SK-N-SH (cell line): ENCODE data around the gene PITPNM1. TPM values are rescaled to one million over a fixed set of nuclear protein-coding genes. Genes with fewer than 3 reads are reported as not detected.

ENCODE experiments used
- CTCF ChIA-PET: fragments of 300-600, 350-600 bp; formaldehyde crosslinking; extraction: SDS; loops from one replicate; lab custom pipeline; 2021; lab: Yijun Ruan, JAX
- POLR2A ChIA-PET: fragments of 350-600 bp; sonication (Branson Sonifier 250); formaldehyde crosslinking; extraction: SDS; loops from one replicate; lab custom pipeline; 2020; ENCODE audit warnings: antibody characterized with exemption, inconsistent platforms; lab: Yijun Ruan, JAX
- DNase-seq: peaks from one replicate; pipeline ENCODE4 v3.0.0; 2012
- H2AFZ ChIP-seq: fragments of 200-600 bp; sonication (generic); 2 replicates; pipeline ENCODE4 v1.8.1; 2016; ENCODE audit warnings: antibody characterized with exemption, mild to moderate bottlenecking, low read depth
- H3F3A ChIP-seq: fragments of 200-600 bp; sonication (generic); replicated peaks from 2 replicates; pipeline ENCODE3; 2016; ENCODE audit warnings: antibody characterized with exemption, mild to moderate bottlenecking; ENCODE audit not compliant: insufficient read depth
- H3K27ac ChIP-seq, 2 experiments: fragments of 200-500 bp in 1 of 2; fragments of 200-600 bp in 1 of 2; sonication (Bioruptor generic) in 1 of 2; sonication (generic), shearing (Covaris generic) in 1 of 2; 2 replicates each; pipeline versions ENCODE4 v1.5.1 to v1.6.1; 2014 to 2016; ENCODE audit warnings: low read depth in 2 of 2, inconsistent platforms in 1 of 2, low read length in 1 of 2, mild to moderate bottlenecking in 1 of 2, mixed read lengths in 1 of 2
- H3K27me3 ChIP-seq: fragments of 200-600 bp; sonication (generic), shearing (Covaris generic); 2 replicates; pipeline ENCODE4 v1.6.1; 2016; ENCODE audit warnings: mixed run types; ENCODE audit not compliant: insufficient read depth
- H3K36me3 ChIP-seq, 2 experiments: fragments of 200-500 bp in 1 of 2; fragments of 200-600 bp in 1 of 2; sonication (Bioruptor generic) in 1 of 2; sonication (generic) in 1 of 2; replicated peaks in 1 of 2; 2 replicates each; pipeline versions ENCODE3 to v1.5.1; 2014 to 2016; ENCODE audit warnings: low read length in 1 of 2, mild to moderate bottlenecking in 1 of 2; ENCODE audit not compliant: insufficient read depth in 2 of 2, control insufficient read depth in 1 of 2
- H3K4me1 ChIP-seq, 2 experiments: fragments of 200-500 bp in 1 of 2; fragments of 200-600 bp in 1 of 2; sonication (Bioruptor generic) in 1 of 2; sonication (generic), shearing (Covaris generic) in 1 of 2; 2 replicates each; pipeline versions ENCODE4 v1.5.1 to v1.6.1; 2014 to 2016; ENCODE audit warnings: low read depth in 1 of 2, low read length in 1 of 2, mixed run types in 1 of 2; ENCODE audit not compliant: insufficient read depth in 2 of 2, control insufficient read depth in 1 of 2
- H3K4me2 ChIP-seq: fragments of 200-600 bp; sonication (generic), shearing (Covaris generic); 2 replicates; pipeline ENCODE4 v1.6.1; 2017; ENCODE audit warnings: mixed run types
- H3K4me3 ChIP-seq, 2 experiments: fragments of 200-500 bp in 1 of 2; fragments of 200-600 bp in 1 of 2; sonication (Bioruptor generic) in 1 of 2; sonication (generic), shearing (Covaris generic) in 1 of 2; 2 replicates each; pipeline versions ENCODE4 v1.5.1 to v1.8.1; 2014 to 2016; ENCODE audit warnings: low read depth in 2 of 2, inconsistent platforms in 1 of 2, low read length in 1 of 2, mild to moderate bottlenecking in 1 of 2, mixed read lengths in 1 of 2, moderate library complexity in 1 of 2
- H3K79me2 ChIP-seq: fragments of 200-600 bp; sonication (generic); 2 replicates; pipeline ENCODE4 v1.8.1; 2017; ENCODE audit warnings: mild to moderate bottlenecking; ENCODE audit not compliant: insufficient read depth
- H3K9ac ChIP-seq: fragments of 200-600 bp; sonication (generic); 2 replicates; pipeline ENCODE4 v1.6.1; 2017; ENCODE audit warnings: mixed run types
- H3K9me2 ChIP-seq: fragments of 200-600 bp; sonication (generic); 2 replicates; pipeline ENCODE4 v1.6.1; 2017; ENCODE audit warnings: mixed run types
- H3K9me3 ChIP-seq: fragments of 200-600 bp; sonication (generic); 2 replicates; pipeline ENCODE4 v1.6.1; 2017; ENCODE audit warnings: mixed run types, mild to moderate bottlenecking, moderate library complexity
- H4K20me1 ChIP-seq: fragments of 200-600 bp; sonication (generic); 2 replicates; pipeline ENCODE4 v1.6.1; 2017; ENCODE audit warnings: mild to moderate bottlenecking, mixed run types; ENCODE audit not compliant: insufficient read depth
- EP300 ChIP-seq, 2 experiments: IDR thresholded peaks; 2 replicates each; pipeline versions ENCODE4 v1.4.0 to v1.6.1; 2012; ENCODE audit warnings: borderline replicate concordance in 1 of 2, low read depth in 1 of 2, low read length in 1 of 2
- EZH2phosphoT487 ChIP-seq: fragments of 200-600 bp; sonication (generic); IDR thresholded peaks from 2 replicates; pipeline ENCODE4 v1.6.1; 2017; ENCODE audit warnings: low read depth, mixed run types, mild to moderate bottlenecking, antibody characterized with exemption, moderate library complexity, borderline replicate concordance
- FOXM1 ChIP-seq: IDR thresholded peaks from 2 replicates; pipeline ENCODE4 v1.4.0; 2012; ENCODE audit warnings: low read depth, mild to moderate bottlenecking
- MEF2A ChIP-seq: IDR thresholded peaks from 2 replicates; pipeline ENCODE4 v1.4.0; 2012; ENCODE audit warnings: low read depth, borderline replicate concordance
- POLR2AphosphoS5 ChIP-seq: IDR thresholded peaks from 2 replicates; pipeline ENCODE4 v1.6.1; 2012; ENCODE audit warnings: low read depth, low read length
- SIN3A ChIP-seq: IDR thresholded peaks from 2 replicates; pipeline ENCODE4 v1.6.1; 2012; ENCODE audit warnings: low read depth, mild to moderate bottlenecking, low read length, moderate library complexity, borderline replicate concordance
- SMC3 ChIP-seq: IDR thresholded peaks from 2 replicates; pipeline ENCODE4 v1.6.1; 2012; ENCODE audit warnings: low read depth, low read length, improper control_type of control experiment
- WGBS: methylation state at CpG from one replicate; pipeline ENCODE4 v1.1.6; 2017; ENCODE audit warnings: low lambda C conversion rate; 5-methylcytosine and 5-hydroxymethylcytosine counted together
- polyA plus RNA-seq, 3 experiments: library from polyadenylated mRNA; depleted of rRNA; stranded (reverse); fragments of >200 nt; gene quantifications; 2 replicates each; pipeline ENCODE4 v1.2.3, GENCODE V29; 2012
- TF ChIP-seq, protein P1 (sequence below): IDR thresholded peaks from 2 replicates; pipeline ENCODE4; 2012
- TF ChIP-seq, protein P2 (sequence below): fragments of 150-350 bp; IDR thresholded peaks from 2 replicates; pipeline ENCODE4 v1.6.1; 2017; ENCODE audit warnings: antibody characterized with exemption, low read length, low read depth, borderline replicate concordance
- TF ChIP-seq, protein P3 (sequence below): fragments of 150-350 bp; IDR thresholded peaks from 2 replicates; pipeline ENCODE4 v1.6.1; 2016; ENCODE audit warnings: mild to moderate bottlenecking, low read depth, low read length
- TF ChIP-seq, protein P4 (sequence below): fragments of 200-600 bp; sonication (generic); IDR thresholded peaks from 2 replicates; pipeline ENCODE4 v1.6.1; 2017; ENCODE audit warnings: antibody characterized with exemption, mild to moderate bottlenecking, moderate library complexity
- TF ChIP-seq, protein P5 (sequence below): IDR thresholded peaks from 2 replicates; pipeline ENCODE4 v1.6.1; 2012; ENCODE audit warnings: mild to moderate bottlenecking, low read depth, low read length, moderate library complexity
- TF ChIP-seq, protein P6 (sequence below): IDR thresholded peaks from 2 replicates; pipeline ENCODE4 v1.4.0; 2012; ENCODE audit warnings: low read depth, borderline replicate concordance

The PITPNM1 gene
- polyA plus RNA-seq, 1 of the 3 experiments (the other 2 are of a cell fraction): 24.2 TPM

DNA sequence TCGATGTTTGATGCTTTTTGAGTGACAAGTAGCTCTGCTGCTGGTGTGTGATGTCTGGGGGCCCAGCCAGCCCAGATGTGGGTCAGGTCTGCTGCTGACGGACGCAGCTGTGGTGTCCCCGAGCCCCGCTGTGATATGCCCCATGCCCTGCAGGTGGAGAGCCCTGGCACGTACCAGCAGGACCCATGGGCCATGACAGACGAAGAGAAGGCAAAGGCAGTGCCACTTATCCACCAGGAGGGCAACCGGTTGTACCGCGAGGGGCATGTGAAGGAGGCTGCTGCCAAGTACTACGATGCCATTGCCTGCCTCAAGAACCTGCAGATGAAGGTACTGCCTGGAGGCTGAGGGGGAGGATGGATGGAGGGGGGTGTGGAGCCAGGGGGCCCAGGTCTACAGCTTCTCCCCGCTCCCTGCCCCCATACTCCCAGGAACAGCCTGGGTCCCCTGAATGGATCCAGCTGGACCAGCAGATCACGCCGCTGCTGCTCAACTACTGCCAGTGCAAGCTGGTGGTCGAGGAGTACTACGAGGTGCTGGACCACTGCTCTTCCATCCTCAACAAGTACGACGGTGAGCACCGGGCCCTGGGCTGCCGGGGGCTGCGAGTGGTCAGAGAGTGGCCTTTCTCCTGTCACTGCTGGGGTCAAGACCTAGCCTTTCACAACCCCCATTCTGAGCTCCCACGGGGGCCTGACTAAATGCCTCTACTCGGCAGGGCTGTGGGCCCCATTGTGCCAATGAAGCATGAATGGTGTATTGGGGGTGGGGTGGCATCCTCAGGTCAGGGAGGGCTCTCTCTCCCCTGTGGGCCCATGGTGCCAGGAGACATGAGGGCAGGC lies 15.1 kb downstream of the PITPNM1 start:
- H4K20me1 ChIP-seq: no peaks in the 10 kb centered on the region
- TF ChIP-seq SIN3A (no peak), SMC3 (no peak), POLR2AphosphoS5 (no peak), EP300 (IDR thresholded peaks at IDR 0.05; ENCODE audit: borderline replicate concordance in 1 of 2, low read depth in 1 of 2, low read length in 1 of 2) (no peak), FOXM1 (no peak), EZH2phosphoT487 (no peak), MEF2A (no peak)
- TF ChIP-seq, protein P1, sequence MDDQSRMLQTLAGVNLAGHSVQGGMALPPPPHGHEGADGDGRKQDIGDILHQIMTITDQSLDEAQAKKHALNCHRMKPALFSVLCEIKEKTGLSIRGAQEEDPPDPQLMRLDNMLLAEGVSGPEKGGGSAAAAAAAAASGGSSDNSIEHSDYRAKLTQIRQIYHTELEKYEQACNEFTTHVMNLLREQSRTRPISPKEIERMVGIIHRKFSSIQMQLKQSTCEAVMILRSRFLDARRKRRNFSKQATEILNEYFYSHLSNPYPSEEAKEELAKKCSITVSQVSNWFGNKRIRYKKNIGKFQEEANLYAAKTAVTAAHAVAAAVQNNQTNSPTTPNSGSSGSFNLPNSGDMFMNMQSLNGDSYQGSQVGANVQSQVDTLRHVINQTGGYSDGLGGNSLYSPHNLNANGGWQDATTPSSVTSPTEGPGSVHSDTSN: no peak
- TF ChIP-seq, protein P2, sequence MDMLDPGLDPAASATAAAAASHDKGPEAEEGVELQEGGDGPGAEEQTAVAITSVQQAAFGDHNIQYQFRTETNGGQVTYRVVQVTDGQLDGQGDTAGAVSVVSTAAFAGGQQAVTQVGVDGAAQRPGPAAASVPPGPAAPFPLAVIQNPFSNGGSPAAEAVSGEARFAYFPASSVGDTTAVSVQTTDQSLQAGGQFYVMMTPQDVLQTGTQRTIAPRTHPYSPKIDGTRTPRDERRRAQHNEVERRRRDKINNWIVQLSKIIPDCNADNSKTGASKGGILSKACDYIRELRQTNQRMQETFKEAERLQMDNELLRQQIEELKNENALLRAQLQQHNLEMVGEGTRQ: no peak
- TF ChIP-seq, protein P3, sequence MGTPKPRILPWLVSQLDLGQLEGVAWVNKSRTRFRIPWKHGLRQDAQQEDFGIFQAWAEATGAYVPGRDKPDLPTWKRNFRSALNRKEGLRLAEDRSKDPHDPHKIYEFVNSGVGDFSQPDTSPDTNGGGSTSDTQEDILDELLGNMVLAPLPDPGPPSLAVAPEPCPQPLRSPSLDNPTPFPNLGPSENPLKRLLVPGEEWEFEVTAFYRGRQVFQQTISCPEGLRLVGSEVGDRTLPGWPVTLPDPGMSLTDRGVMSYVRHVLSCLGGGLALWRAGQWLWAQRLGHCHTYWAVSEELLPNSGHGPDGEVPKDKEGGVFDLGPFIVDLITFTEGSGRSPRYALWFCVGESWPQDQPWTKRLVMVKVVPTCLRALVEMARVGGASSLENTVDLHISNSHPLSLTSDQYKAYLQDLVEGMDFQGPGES: no peak
- TF ChIP-seq, protein P4, sequence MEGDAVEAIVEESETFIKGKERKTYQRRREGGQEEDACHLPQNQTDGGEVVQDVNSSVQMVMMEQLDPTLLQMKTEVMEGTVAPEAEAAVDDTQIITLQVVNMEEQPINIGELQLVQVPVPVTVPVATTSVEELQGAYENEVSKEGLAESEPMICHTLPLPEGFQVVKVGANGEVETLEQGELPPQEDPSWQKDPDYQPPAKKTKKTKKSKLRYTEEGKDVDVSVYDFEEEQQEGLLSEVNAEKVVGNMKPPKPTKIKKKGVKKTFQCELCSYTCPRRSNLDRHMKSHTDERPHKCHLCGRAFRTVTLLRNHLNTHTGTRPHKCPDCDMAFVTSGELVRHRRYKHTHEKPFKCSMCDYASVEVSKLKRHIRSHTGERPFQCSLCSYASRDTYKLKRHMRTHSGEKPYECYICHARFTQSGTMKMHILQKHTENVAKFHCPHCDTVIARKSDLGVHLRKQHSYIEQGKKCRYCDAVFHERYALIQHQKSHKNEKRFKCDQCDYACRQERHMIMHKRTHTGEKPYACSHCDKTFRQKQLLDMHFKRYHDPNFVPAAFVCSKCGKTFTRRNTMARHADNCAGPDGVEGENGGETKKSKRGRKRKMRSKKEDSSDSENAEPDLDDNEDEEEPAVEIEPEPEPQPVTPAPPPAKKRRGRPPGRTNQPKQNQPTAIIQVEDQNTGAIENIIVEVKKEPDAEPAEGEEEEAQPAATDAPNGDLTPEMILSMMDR: no peak
- TF ChIP-seq, protein P5, sequence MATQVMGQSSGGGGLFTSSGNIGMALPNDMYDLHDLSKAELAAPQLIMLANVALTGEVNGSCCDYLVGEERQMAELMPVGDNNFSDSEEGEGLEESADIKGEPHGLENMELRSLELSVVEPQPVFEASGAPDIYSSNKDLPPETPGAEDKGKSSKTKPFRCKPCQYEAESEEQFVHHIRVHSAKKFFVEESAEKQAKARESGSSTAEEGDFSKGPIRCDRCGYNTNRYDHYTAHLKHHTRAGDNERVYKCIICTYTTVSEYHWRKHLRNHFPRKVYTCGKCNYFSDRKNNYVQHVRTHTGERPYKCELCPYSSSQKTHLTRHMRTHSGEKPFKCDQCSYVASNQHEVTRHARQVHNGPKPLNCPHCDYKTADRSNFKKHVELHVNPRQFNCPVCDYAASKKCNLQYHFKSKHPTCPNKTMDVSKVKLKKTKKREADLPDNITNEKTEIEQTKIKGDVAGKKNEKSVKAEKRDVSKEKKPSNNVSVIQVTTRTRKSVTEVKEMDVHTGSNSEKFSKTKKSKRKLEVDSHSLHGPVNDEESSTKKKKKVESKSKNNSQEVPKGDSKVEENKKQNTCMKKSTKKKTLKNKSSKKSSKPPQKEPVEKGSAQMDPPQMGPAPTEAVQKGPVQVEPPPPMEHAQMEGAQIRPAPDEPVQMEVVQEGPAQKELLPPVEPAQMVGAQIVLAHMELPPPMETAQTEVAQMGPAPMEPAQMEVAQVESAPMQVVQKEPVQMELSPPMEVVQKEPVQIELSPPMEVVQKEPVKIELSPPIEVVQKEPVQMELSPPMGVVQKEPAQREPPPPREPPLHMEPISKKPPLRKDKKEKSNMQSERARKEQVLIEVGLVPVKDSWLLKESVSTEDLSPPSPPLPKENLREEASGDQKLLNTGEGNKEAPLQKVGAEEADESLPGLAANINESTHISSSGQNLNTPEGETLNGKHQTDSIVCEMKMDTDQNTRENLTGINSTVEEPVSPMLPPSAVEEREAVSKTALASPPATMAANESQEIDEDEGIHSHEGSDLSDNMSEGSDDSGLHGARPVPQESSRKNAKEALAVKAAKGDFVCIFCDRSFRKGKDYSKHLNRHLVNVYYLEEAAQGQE: no peak
- TF ChIP-seq, protein P6, sequence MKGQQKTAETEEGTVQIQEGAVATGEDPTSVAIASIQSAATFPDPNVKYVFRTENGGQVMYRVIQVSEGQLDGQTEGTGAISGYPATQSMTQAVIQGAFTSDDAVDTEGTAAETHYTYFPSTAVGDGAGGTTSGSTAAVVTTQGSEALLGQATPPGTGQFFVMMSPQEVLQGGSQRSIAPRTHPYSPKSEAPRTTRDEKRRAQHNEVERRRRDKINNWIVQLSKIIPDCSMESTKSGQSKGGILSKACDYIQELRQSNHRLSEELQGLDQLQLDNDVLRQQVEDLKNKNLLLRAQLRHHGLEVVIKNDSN: no peak
- no peaks in the 10 kb centered on the region for H3K9me3 ChIP-seq
- no peak overlapping the region for H3K9ac ChIP-seq
- 87% methylated on average over 8 of the region's 23 CpGs for WGBS
- H3K79me2 ChIP-seq: peaks cover 7% of the 10 kb centered on the region
- no peaks in the 10 kb centered on the region for H3K27me3 ChIP-seq
- CTCF ChIA-PET: interaction anchor here (1.2 to 1.5 kb wide), 3 partner anchors 12 to 133 kb away, joined by 3 to 4 read pairs (median 4); no protein-coding TSS in a partner anchor
- peaks cover 0 to under 1% of the 10 kb centered on the region in 2 experiments; a peak in 1 of 4 replicates for H3K4me1 ChIP-seq
- H2AFZ ChIP-seq: no peak overlapping the region
- no peak overlapping the region for H3K4me3 ChIP-seq
- H3F3A ChIP-seq: peaks cover 6% of the 10 kb centered on the region
- H3K9me2 ChIP-seq: no peaks in the 10 kb centered on the region
- H3K27ac ChIP-seq: no peak overlapping the region
- peaks cover 0 to 47% of the 10 kb centered on the region in 2 experiments for H3K36me3 ChIP-seq
- no peak overlapping the region for H3K4me2 ChIP-seq
- POLR2A ChIA-PET: no interaction called here
- no peak for DNase-seq
